Neuronal stem cell (in vitro differentiated cells): ENCODE measurements around the gene HSPA12B.

Experiments
- DNase-seq: peaks from one replicate; pipeline ENCODE4 v3.0.0-alpha.2; 2013; ENCODE audit warnings: low spot score
- H2AFZ ChIP-seq: one replicate; pipeline ENCODE4 v1.6.1; 2013; ENCODE audit warnings: mild to moderate bottlenecking, low read length, inconsistent platforms
- H2AK5ac ChIP-seq: 2 replicates; pipeline ENCODE4 v1.6.1; 2013; ENCODE audit warnings: low read depth, mild to moderate bottlenecking, inconsistent platforms, low read length, moderate library complexity, mixed read lengths
- H2BK120ac ChIP-seq: 2 replicates; pipeline ENCODE4 v1.6.1; 2013; ENCODE audit warnings: low read depth, mild to moderate bottlenecking, inconsistent platforms, low read length, moderate library complexity, mixed read lengths
- H2BK12ac ChIP-seq: one replicate; pipeline ENCODE4 v1.6.1; 2013; ENCODE audit warnings: low read length, inconsistent platforms
- H2BK15ac ChIP-seq: 2 replicates; pipeline ENCODE4 v1.6.1; 2013; ENCODE audit warnings: mild to moderate bottlenecking, low read length, inconsistent platforms, mixed read lengths
- H2BK5ac ChIP-seq: one replicate; pipeline ENCODE4 v1.6.1; 2013; ENCODE audit warnings: inconsistent platforms, mild to moderate bottlenecking, low read length, moderate library complexity
- H3K14ac ChIP-seq: one replicate; pipeline ENCODE4 v1.6.1; 2013; ENCODE audit warnings: low read length, inconsistent platforms
- H3K18ac ChIP-seq: 2 replicates; pipeline ENCODE4 v1.6.1; 2013; ENCODE audit warnings: low read length, inconsistent platforms
- H3K23ac ChIP-seq: 2 replicates; pipeline ENCODE4 v1.6.1; 2013; ENCODE audit warnings: low read depth, mild to moderate bottlenecking, mixed read lengths, low read length, inconsistent platforms; ENCODE audit not compliant: poor library complexity
- H3K27ac ChIP-seq: replicated peaks from 3 replicates; pipeline ENCODE4 v1.5.1; 2013; ENCODE audit warnings: low read length, inconsistent platforms
- H3K27me3 ChIP-seq, 3 experiments: 2 replicates each; pipeline ENCODE4 v1.6.1; 2013; ENCODE audit warnings: low read length in 3 of 3, mild to moderate bottlenecking in 2 of 3, inconsistent platforms in 1 of 3, low read depth in 1 of 3, mixed read lengths in 1 of 3, moderate library complexity in 1 of 3; ENCODE audit not compliant: control insufficient read depth in 3 of 3, insufficient read depth in 3 of 3
- H3K36me3 ChIP-seq, 2 donors: replicated peaks in 1 of 2; 2 replicates each; pipeline ENCODE4 v1.6.1; 2013; ENCODE audit warnings: low read length in 2 of 2; ENCODE audit not compliant: control insufficient read depth in 2 of 2, insufficient read depth in 2 of 2
- H3K4ac ChIP-seq: 2 replicates; pipeline ENCODE4 v1.6.1; 2013; ENCODE audit warnings: inconsistent platforms, mild to moderate bottlenecking, low read length, moderate library complexity
- H3K4me1 ChIP-seq, 2 donors: 1 replicate in 1 of 2; 2 replicates in 1 of 2; pipeline ENCODE4 v1.6.1; 2013; ENCODE audit warnings: low read length in 2 of 2, low read depth in 1 of 2; ENCODE audit not compliant: control insufficient read depth in 2 of 2, insufficient read depth in 1 of 2
- H3K4me2 ChIP-seq: one replicate; pipeline ENCODE4 v1.6.1; 2013; ENCODE audit warnings: mild to moderate bottlenecking, low read length, inconsistent platforms; ENCODE audit not compliant: insufficient read depth, poor library complexity, severe bottlenecking
- H3K4me3 ChIP-seq, 2 donors: 2 replicates each; pipeline ENCODE4 v1.5.1; 2013; ENCODE audit warnings: low read length in 2 of 2, mild to moderate bottlenecking in 2 of 2, inconsistent platforms in 1 of 2, moderate library complexity in 1 of 2
- H3K79me1 ChIP-seq: one replicate; pipeline ENCODE4 v1.6.1; 2013; ENCODE audit warnings: low read depth, mild to moderate bottlenecking, inconsistent platforms, low read length, moderate library complexity
- H3K9ac ChIP-seq: one replicate; pipeline ENCODE4 v1.6.1; 2013; ENCODE audit warnings: mild to moderate bottlenecking, low read depth, low read length, inconsistent platforms; ENCODE audit not compliant: poor library complexity
- H3K9me3 ChIP-seq, 2 donors: replicated peaks in 1 of 2; 2 replicates each; pipeline versions ENCODE3 to v1.6.1; 2013; ENCODE audit warnings: low read length in 2 of 2, mild to moderate bottlenecking in 2 of 2, inconsistent platforms in 1 of 2, low read depth in 1 of 2, mixed read lengths in 1 of 2, moderate library complexity in 1 of 2; ENCODE audit not compliant: control insufficient read depth in 2 of 2, insufficient read depth in 1 of 2
- H4K8ac ChIP-seq: one replicate; pipeline ENCODE4 v1.6.1; 2013; ENCODE audit warnings: low read depth, mild to moderate bottlenecking, inconsistent platforms, low read length, moderate library complexity
- H4K91ac ChIP-seq: one replicate; pipeline ENCODE4 v1.6.1; 2013; ENCODE audit warnings: low read length, low read depth, mild to moderate bottlenecking, inconsistent platforms; ENCODE audit not compliant: poor library complexity
- WGBS, 2 donors: extraction: QIAGEN DNeasy Blood & Tissue Kit; methylation state at CpG; one replicate each; pipeline ENCODE4 v1.1.7; 2013; ENCODE audit warnings: missing lambda C conversion rate in 2 of 2, mixed read lengths in 1 of 2; ENCODE audit not compliant: insufficient read length in 2 of 2, insufficient replicate concordance in 1 of 2; ENCODE audit errors: extremely low coverage in 2 of 2; 5-methylcytosine and 5-hydroxymethylcytosine counted together

HSPA12B gene

DNA sequence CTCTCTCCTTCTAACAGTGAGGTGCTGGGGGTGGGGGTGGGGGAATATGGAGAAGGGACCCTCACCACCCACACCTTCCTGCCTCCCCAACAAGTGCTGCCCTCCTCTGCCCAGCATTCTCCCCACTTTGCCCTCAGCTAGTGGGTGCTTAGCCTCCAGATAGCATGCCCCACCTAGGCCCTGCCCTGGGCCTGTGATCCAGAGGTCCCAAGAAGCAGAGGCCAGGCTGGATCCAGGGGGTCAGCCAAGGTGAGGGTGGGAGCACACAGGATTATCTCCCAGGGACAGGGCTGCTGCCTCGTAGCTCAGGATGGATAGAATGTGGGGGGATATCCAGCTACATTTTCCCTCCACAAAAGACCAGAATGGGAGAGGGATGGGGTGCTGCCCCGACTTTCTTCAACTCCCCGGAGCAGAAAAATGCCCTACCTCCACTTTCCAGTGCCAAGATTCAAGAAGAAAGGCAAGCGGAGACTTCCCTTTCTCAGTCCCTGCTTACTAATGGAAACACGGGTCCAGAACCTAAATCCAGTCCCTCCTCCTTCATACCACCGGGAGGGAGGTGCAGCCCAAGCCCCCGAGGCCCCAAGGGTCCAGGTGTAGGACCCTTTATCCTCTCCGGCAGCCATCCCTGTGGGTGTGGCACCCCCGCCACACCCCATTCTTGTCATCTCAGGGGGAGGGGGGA lies 34.1 kb downstream of the HSPA12B start:
- Histone ChIP-seq H3K4ac (no peak overlapping the region), H3K23ac (peak overlapping the region; percentile 97), H3K4me2 (peak overlapping the region; percentile 100), H3K27me3 (no peaks in the 10 kb centered on the region), H2BK5ac (no peak overlapping the region), H3K18ac (peak overlapping the region; percentile 89), H3K27ac (no peak overlapping the region), H3K4me1 (peaks cover 15 to 21% of the 10 kb centered on the region in 2 donors), H2BK15ac (no peak overlapping the region), H3K36me3 (peaks cover 0 to 4% of the 10 kb centered on the region in 2 donors), H2AK5ac (peak overlapping the region; percentile 61), H2BK12ac (peak overlapping the region; percentile 58), H3K4me3 (peak overlapping the region; percentile 82 to 87), H3K9ac (peak overlapping the region; percentile 98), H2BK120ac (no peak overlapping the region), H3K9me3 (no peaks in the 10 kb centered on the region), H4K91ac (no peak overlapping the region), H4K8ac (no peak overlapping the region), H2AFZ (peak overlapping the region; percentile 91), H3K79me1 (peaks cover 26% of the 10 kb centered on the region), H3K14ac (no peak overlapping the region)
- WGBS, 2 donors = no CpG with 5 or more reads among the region's 9 CpGs
- no peak for DNase-seq

- Histone ChIP-seq H3K4me2 (peak overlapping the region; percentile 100), H3K27ac (no peak overlapping the region), H2AK5ac (peak overlapping the region; percentile 96), H3K23ac (peak overlapping the region; percentile 97), H3K14ac (peak overlapping the region; percentile 97), H3K79me1 (peaks cover 26% of the 10 kb centered on the region), H3K4ac (no peak overlapping the region), H3K4me1 (peaks cover 15 to 21% of the 10 kb centered on the region in 2 donors), H2BK12ac (no peak overlapping the region), H3K18ac (peak overlapping the region; percentile 95), H3K36me3 (no peaks in the 10 kb centered on the region), H2BK5ac (peak overlapping the region; percentile 53), H3K9me3 (no peaks in the 10 kb centered on the region), H4K8ac (no peak overlapping the region), H3K27me3 (no peaks in the 10 kb centered on the region), H3K4me3 (peak overlapping the region; percentile 82 to 87), H2BK120ac (peak overlapping the region; percentile 61), H4K91ac (no peak overlapping the region), H3K9ac (peak overlapping the region; percentile 98), H2BK15ac (peak overlapping the region; percentile 79), H2AFZ (peak overlapping the region; percentile 91)
- no peak for DNase-seq
- WGBS, 2 donors = no CpG with 5 or more reads among the region's 21 CpGs
Observed at GRCh38 chr20:3767110-3767426, 34.6 kb downstream of the HSPA12B start.

DNA sequence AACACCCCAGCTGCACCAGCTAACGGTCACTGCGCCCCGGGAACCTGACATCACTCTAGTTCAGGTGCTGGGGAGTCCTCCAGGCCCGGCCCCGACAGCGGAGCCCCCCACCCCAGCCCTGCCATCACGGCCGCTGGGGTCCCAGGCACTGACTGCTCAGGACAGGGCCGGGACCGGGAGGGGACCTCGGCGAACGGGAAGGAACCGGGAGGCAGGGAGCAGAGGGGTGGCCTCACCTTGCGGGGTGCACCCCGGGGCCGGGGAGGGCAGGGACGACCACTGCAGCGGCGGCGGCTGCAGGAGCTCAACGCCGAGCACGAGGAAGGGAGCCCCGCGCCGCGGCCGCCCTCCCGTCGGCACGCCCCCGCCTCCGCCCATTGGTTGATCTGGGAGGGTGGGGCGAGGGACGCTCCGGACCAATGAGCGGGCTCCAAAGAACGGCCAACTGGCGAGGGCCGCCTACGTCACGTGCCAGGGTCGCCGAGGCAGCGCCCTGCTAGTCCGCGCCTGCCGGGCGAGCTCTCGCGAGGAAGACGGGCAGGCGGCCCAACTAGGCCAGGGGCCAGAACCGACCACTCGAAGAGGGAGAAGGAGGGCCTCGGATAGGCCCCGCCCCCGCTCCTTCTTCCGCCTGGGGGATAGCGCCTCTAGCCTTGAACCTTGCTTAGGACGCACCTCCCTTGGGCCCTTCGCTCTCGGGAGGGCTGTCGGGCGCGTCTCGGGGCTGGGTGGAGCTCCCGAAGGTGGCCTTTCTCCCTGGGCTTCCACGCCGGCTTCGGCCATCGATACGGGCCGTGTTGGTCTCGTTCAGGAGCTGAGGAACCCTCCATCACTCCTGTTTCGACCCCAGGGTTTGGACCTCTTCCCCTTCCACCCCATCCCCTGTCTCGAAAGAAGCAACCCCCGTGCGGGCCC lies 35.2 kb downstream of the HSPA12B start, which contains the start of gene ADISSP:
Gene ADISSP (minus strand): TSS at position 327 of the 915 bp plus-strand sequence. CDS start 7,653 bp downstream, outside the sequence.
- H3K9ac ChIP-seq = peak within 1 kb of the TSS; percentile 98
- H2BK5ac ChIP-seq = peak within 1 kb of the TSS; percentile 53
- no CpG with 5 or more reads among the region's 80 CpGs for WGBS, 2 donors
- peak within 1 kb of the TSS; percentile 84 for H3K4ac ChIP-seq
- no peaks in the 10 kb centered on the region for H3K9me3 ChIP-seq
- no peak within 1 kb of the TSS for H4K8ac ChIP-seq
- peak within 1 kb of the TSS; percentile 82 to 95 for H3K4me3 ChIP-seq
- peaks cover 0 to 2% (median 0%) of the 10 kb centered on the region in 3 experiments for H3K27me3 ChIP-seq
- no peak within 1 kb of the TSS for H4K91ac ChIP-seq
- peak within 1 kb of the TSS; percentile 97 for H3K23ac ChIP-seq
- peaks cover 15 to 21% of the 10 kb centered on the region in 2 donors for H3K4me1 ChIP-seq
- peak within 1 kb of the TSS; percentile 95 for H3K18ac ChIP-seq
- H3K36me3 ChIP-seq = no peaks in the 10 kb centered on the region
- H2BK12ac ChIP-seq = no peak within 1 kb of the TSS
- H2BK120ac ChIP-seq = peak within 1 kb of the TSS; percentile 61
- peak; percentile 95 for DNase-seq
- H2AFZ ChIP-seq = peak within 1 kb of the TSS; percentile 91
- H3K14ac ChIP-seq = peak within 1 kb of the TSS; percentile 97
- H2AK5ac ChIP-seq = peak within 1 kb of the TSS; percentile 96
- H2BK15ac ChIP-seq = peak within 1 kb of the TSS; percentile 79
- H3K27ac ChIP-seq = peak within 1 kb of the TSS; percentile 78
- H3K79me1 ChIP-seq = peaks cover 26% of the 10 kb centered on the region
- H3K4me2 ChIP-seq = peak within 1 kb of the TSS; percentile 100
